Astrocyte (in vitro differentiated cells and primary cell): ENCODE data around the gene ATP10B. TPM values are rescaled to one million over a fixed set of nuclear protein-coding genes. Genes with fewer than 3 reads are reported as not detected.
A peak's percentile ranks its signal among the peaks of the same experiment; 100 is the strongest.

Experiments used
- DNase-seq: peaks from one replicate; pipeline ENCODE4 v3.0.0-alpha.2; 2010; ENCODE audit warnings: low read depth
- FAIRE-seq: peaks from 2 replicates; lab custom pipeline; 2011; peaks lifted over from hg19 to GRCh38; lab: Jason Lieb, UNC
- H2AFZ ChIP-seq: 2 replicates; pipeline ENCODE4 v1.6.0; 2012; ENCODE audit warnings: low read depth, low read length, inconsistent platforms
- H3K27ac ChIP-seq: 2 replicates; pipeline ENCODE4 v1.5.1; 2011; ENCODE audit warnings: low read depth, low read length, inconsistent platforms
- H3K27me3 ChIP-seq: 2 replicates; pipeline ENCODE4 v1.6.0; 2011; ENCODE audit warnings: low read length, inconsistent platforms; ENCODE audit not compliant: insufficient read depth
- H3K36me3 ChIP-seq: 2 replicates; pipeline ENCODE4 v1.5.1; 2011; ENCODE audit warnings: low read length, inconsistent platforms; ENCODE audit not compliant: insufficient read depth
- H3K4me1 ChIP-seq: 2 replicates; pipeline ENCODE4 v1.5.1; 2011; ENCODE audit warnings: low read length, inconsistent platforms; ENCODE audit not compliant: insufficient read depth
- H3K4me2 ChIP-seq: 2 replicates; pipeline ENCODE4 v1.6.0; 2012; ENCODE audit warnings: low read length, inconsistent platforms
- H3K4me3 ChIP-seq: 2 replicates; pipeline ENCODE4 v1.5.1; 2011; ENCODE audit warnings: low read depth, mild to moderate bottlenecking, low read length, inconsistent platforms; ENCODE audit not compliant: insufficient read depth
- H3K79me2 ChIP-seq: 2 replicates; pipeline ENCODE4 v1.6.0; 2012; ENCODE audit warnings: mild to moderate bottlenecking, low read length, inconsistent platforms; ENCODE audit not compliant: insufficient read depth
- H3K9ac ChIP-seq: 2 replicates; pipeline ENCODE4 v1.6.0; 2012; ENCODE audit warnings: mild to moderate bottlenecking, low read length, inconsistent platforms
- H3K9me3 ChIP-seq: 2 replicates; pipeline ENCODE4 v1.5.1; 2012; ENCODE audit warnings: low read depth, mild to moderate bottlenecking, low read length, inconsistent platforms; ENCODE audit not compliant: insufficient read depth
- H4K20me1 ChIP-seq: 2 replicates; pipeline ENCODE4 v1.6.0; 2012; ENCODE audit warnings: low read length, inconsistent platforms; ENCODE audit not compliant: insufficient read depth
- H3K27ac Mint-ChIP-seq: one replicate; pipeline ENCODE4 v1.8.0; 2021; ENCODE audit warnings: mild to moderate bottlenecking, mixed read lengths; ENCODE audit not compliant: unreplicated experiment
- H3K27me3 Mint-ChIP-seq: one replicate; pipeline ENCODE4 v1.8.0; 2021; ENCODE audit warnings: low read depth, mixed read lengths; ENCODE audit not compliant: unreplicated experiment
- H3K36me3 Mint-ChIP-seq: one replicate; pipeline ENCODE4 v1.8.0; 2021; ENCODE audit warnings: low read depth, mixed read lengths; ENCODE audit not compliant: unreplicated experiment
- H3K4me1 Mint-ChIP-seq: one replicate; pipeline ENCODE4 v1.8.0; 2021; ENCODE audit warnings: low read depth, mixed read lengths; ENCODE audit not compliant: unreplicated experiment
- H3K4me3 Mint-ChIP-seq: one replicate; pipeline ENCODE4 v1.8.0; 2021; ENCODE audit warnings: mild to moderate bottlenecking, moderate library complexity, mixed read lengths; ENCODE audit not compliant: unreplicated experiment
- H3K9me3 Mint-ChIP-seq: one replicate; pipeline ENCODE4 v1.8.0; 2021; ENCODE audit warnings: mild to moderate bottlenecking, mixed read lengths; ENCODE audit not compliant: unreplicated experiment
- CTCF ChIP-seq: IDR thresholded peaks from 2 replicates; pipeline ENCODE4 v1.5.1; 2011; ENCODE audit warnings: low read depth, mild to moderate bottlenecking, inconsistent platforms, low read length, moderate library complexity; ENCODE audit not compliant: insufficient read depth
- EZH2 ChIP-seq: IDR thresholded peaks from 2 replicates; pipeline ENCODE4 v1.6.1; 2012; ENCODE audit warnings: mild to moderate bottlenecking, low read length, inconsistent platforms; ENCODE audit not compliant: insufficient read depth
- total RNA-seq: library from RNA; stranded (reverse); gene quantifications from 2 replicates; pipeline ENCODE4 v1.2.1, GENCODE V29; 2021

Gene ATP10B
- total RNA-seq, 1 donor from 2014 or later, result not detected

- Mint-ChIP-seq H3K27ac (no peak overlapping the region), H3K36me3 (no peaks in the 10 kb centered on the region), H3K4me3 (no peak overlapping the region), H3K9me3 (peaks cover 4% of the 10 kb centered on the region), H3K27me3 (peaks cover 4% of the 10 kb centered on the region), H3K4me1 (peaks cover 12% of the 10 kb centered on the region)
- Histone ChIP-seq H3K27ac (no peak overlapping the region), H3K36me3 (no peaks in the 10 kb centered on the region), H4K20me1 (no peaks in the 10 kb centered on the region), H3K4me2 (no peak overlapping the region), H3K4me1 (peaks cover 13% of the 10 kb centered on the region), H3K9me3 (no peaks in the 10 kb centered on the region), H3K9ac (no peak overlapping the region), H3K27me3 (no peaks in the 10 kb centered on the region), H3K4me3 (no peak overlapping the region), H2AFZ (no peak overlapping the region), H3K79me2 (no peaks in the 10 kb centered on the region)
- no peak for FAIRE-seq
- no peak for DNase-seq
- TF ChIP-seq EZH2 (no peak), CTCF (no peak)
Measured at GRCh38 chr5:160550075-160550474, 301.9 kb downstream of the ATP10B start.

GRCh38 chr5:160548949-160549645 is 302.9 kb downstream of the ATP10B start:
- no peak for FAIRE-seq
- H3K4me2 ChIP-seq, result peak overlapping the region; percentile 54
- Mint-ChIP-seq H3K9me3 (peaks cover 4% of the 10 kb centered on the region), H3K27ac (peak overlapping the region; percentile 5), H3K4me3 (no peak overlapping the region), H3K4me1 (peaks cover 12% of the 10 kb centered on the region), H3K36me3 (no peaks in the 10 kb centered on the region), H3K27me3 (peaks cover 4% of the 10 kb centered on the region)
- TF ChIP-seq CTCF (no peak), EZH2 (no peak)
- H3K9me3 ChIP-seq, result no peaks in the 10 kb centered on the region
- no peak overlapping the region for H3K9ac ChIP-seq
- H3K27me3 ChIP-seq, result no peaks in the 10 kb centered on the region
- peaks cover 13% of the 10 kb centered on the region for H3K4me1 ChIP-seq
- no peaks in the 10 kb centered on the region for H4K20me1 ChIP-seq
- H3K4me3 ChIP-seq, result no peak overlapping the region
- peak overlapping the region; percentile 43 for H3K27ac ChIP-seq
- DNase-seq, result peak; percentile 67
- H3K79me2 ChIP-seq, result no peaks in the 10 kb centered on the region
- H3K36me3 ChIP-seq, result no peaks in the 10 kb centered on the region
- no peak overlapping the region for H2AFZ ChIP-seq

GRCh38 chr5:160547872-160548271 is 304.1 kb downstream of the ATP10B start:
- peak overlapping the region; percentile 54 for H3K4me2 ChIP-seq
- no peak for TF ChIP-seq CTCF
- TF ChIP-seq EZH2, result no peak
- no peak overlapping the region for H2AFZ ChIP-seq
- no peaks in the 10 kb centered on the region for H3K36me3 Mint-ChIP-seq
- H3K4me1 ChIP-seq, result peaks cover 13% of the 10 kb centered on the region
- H3K27me3 ChIP-seq, result no peaks in the 10 kb centered on the region
- no peak overlapping the region for H3K9ac ChIP-seq
- FAIRE-seq, result no peak
- H3K27ac Mint-ChIP-seq, result no peak overlapping the region
- peaks cover 4% of the 10 kb centered on the region for H3K27me3 Mint-ChIP-seq
- DNase-seq, result no peak
- H3K9me3 Mint-ChIP-seq, result peaks cover 4% of the 10 kb centered on the region
- H3K4me3 Mint-ChIP-seq, result no peak overlapping the region
- no peak overlapping the region for H3K27ac ChIP-seq
- no peak overlapping the region for H3K4me3 ChIP-seq
- H3K9me3 ChIP-seq, result no peaks in the 10 kb centered on the region
- H3K36me3 ChIP-seq, result no peaks in the 10 kb centered on the region
- no peaks in the 10 kb centered on the region for H3K79me2 ChIP-seq
- peaks cover 18% of the 10 kb centered on the region for H3K4me1 Mint-ChIP-seq
- H4K20me1 ChIP-seq, result no peaks in the 10 kb centered on the region
